Naive thymus-derived CD4-positive, alpha-beta T cell (primary cell): ENCODE results near the gene RBMS3. TPM values are rescaled to one million over a fixed set of nuclear protein-coding genes. Genes with fewer than 3 reads are reported as not detected.

Experiments used
- ATAC-seq: fragments of 150-1000 bp; cut with Tn5 transposase; 2 replicates; pipeline ENCODE4 v1.10.0; 2021; ENCODE audit warnings: mild to moderate bottlenecking, moderate library complexity
- CTCF ChIA-PET: fragments of 350-600 bp; sonication (Branson Sonifier 250); formaldehyde crosslinking; loops from one replicate; lab custom pipeline; 2021; ENCODE audit warnings: antibody characterized with exemption; lab: Charles Lee
- POLR2A ChIA-PET: fragments of 350-600 bp; sonication (Branson Sonifier 250); formaldehyde crosslinking; loops from one replicate; lab custom pipeline; 2021; ENCODE audit warnings: antibody characterized with exemption, inconsistent platforms; lab: Charles Lee
- DNase-seq, 9 donors: peaks; one replicate each; pipeline versions ENCODE4 v3.0.0 to v3.0.0-alpha.2; 2020 to 2022; ENCODE audit warnings: mixed read lengths in 1 of 9
- H3K27ac ChIP-seq: one replicate; pipeline ENCODE4 v1.7.0; 2013; ENCODE audit warnings: mild to moderate bottlenecking, low read depth, low read length, moderate library complexity
- H3K27me3 ChIP-seq, 2 donors: one replicate each; pipeline ENCODE4 v1.7.0; 2013; ENCODE audit warnings: low read length in 2 of 2, mild to moderate bottlenecking in 2 of 2, moderate library complexity in 2 of 2; ENCODE audit not compliant: control insufficient read depth in 2 of 2, insufficient read depth in 2 of 2
- H3K36me3 ChIP-seq, 3 experiments: 1 replicate in 2 of 3; 2 replicates in 1 of 3; pipeline ENCODE4 v1.7.0; 2013; ENCODE audit warnings: low read length in 3 of 3, mild to moderate bottlenecking in 3 of 3, moderate library complexity in 1 of 3; ENCODE audit not compliant: insufficient read depth in 3 of 3, control insufficient read depth in 2 of 3
- H3K4me1 ChIP-seq, 2 donors: one replicate each; pipeline ENCODE4 v1.7.0; 2013; ENCODE audit warnings: low read length in 2 of 2, mild to moderate bottlenecking in 2 of 2, moderate library complexity in 1 of 2; ENCODE audit not compliant: control insufficient read depth in 2 of 2, insufficient read depth in 2 of 2
- H3K4me3 ChIP-seq: 2 replicates; pipeline ENCODE4 v1.7.0; 2013; ENCODE audit warnings: mild to moderate bottlenecking, low read length
- H3K9me3 ChIP-seq, 3 experiments: 1 replicate in 2 of 3; 2 replicates in 1 of 3; pipeline ENCODE4 v1.7.0; 2013; ENCODE audit warnings: low read length in 3 of 3; ENCODE audit not compliant: control insufficient read depth in 2 of 3
- H3K27ac Mint-ChIP-seq, 9 donors: one replicate each; pipeline ENCODE4 v1.8.0; 2020 to 2022; ENCODE audit warnings: mixed read lengths in 9 of 9, mild to moderate bottlenecking in 8 of 9, moderate library complexity in 5 of 9, inconsistent platforms in 2 of 9
- H3K27me3 Mint-ChIP-seq, 5 donors: one replicate each; pipeline ENCODE4 v1.8.0; 2021 to 2022; ENCODE audit warnings: mixed read lengths in 5 of 5, mild to moderate bottlenecking in 1 of 5
- H3K36me3 Mint-ChIP-seq, 5 donors: one replicate each; pipeline ENCODE4 v1.8.0; 2020 to 2022; ENCODE audit warnings: mixed read lengths in 5 of 5, mild to moderate bottlenecking in 3 of 5, inconsistent platforms in 1 of 5
- H3K4me1 Mint-ChIP-seq, 7 donors: one replicate each; pipeline ENCODE4 v1.8.0; 2020 to 2022; ENCODE audit warnings: mixed read lengths in 7 of 7, mild to moderate bottlenecking in 3 of 7, inconsistent platforms in 1 of 7
- H3K4me3 Mint-ChIP-seq, 10 donors: one replicate each; pipeline ENCODE4 v1.8.0; 2020 to 2022; ENCODE audit warnings: mild to moderate bottlenecking in 10 of 10, mixed read lengths in 10 of 10, moderate library complexity in 6 of 10, inconsistent platforms in 2 of 10
- H3K9me3 Mint-ChIP-seq, 11 donors: one replicate each; pipeline ENCODE4 v1.8.0; 2020 to 2022; ENCODE audit warnings: mixed read lengths in 11 of 11, mild to moderate bottlenecking in 4 of 11, inconsistent platforms in 1 of 11, moderate library complexity in 1 of 11
- intact Hi-C, 2 donors: fragments of 100-400 bp; cut with micrococcal nuclease; formaldehyde crosslinking; loops; one replicate each; pipeline ENCODE4 v1.15.1; 2023
- polyA plus RNA-seq, 2 donors: library from polyadenylated mRNA; unstranded; fragments of 300-500 nt; fragmentation: Illumina TruSeq; gene quantifications; one replicate each; pipeline ENCODE4 v1.2.3, GENCODE V29; 2021
- total RNA-seq, 6 experiments: library from RNA in 5 of 6; stranded (reverse) in 5 of 6; gene quantifications; 1 replicate in 5 of 6; 2 replicates in 1 of 6; pipeline ENCODE4 v1.2.3 and lab custom pipeline; 2021 to 2026

RBMS3 gene
- total and polyA plus RNA-seq, 7 experiments from 2014 or later: 0.15 to 4.9 (median 0.49) TPM

DNA sequence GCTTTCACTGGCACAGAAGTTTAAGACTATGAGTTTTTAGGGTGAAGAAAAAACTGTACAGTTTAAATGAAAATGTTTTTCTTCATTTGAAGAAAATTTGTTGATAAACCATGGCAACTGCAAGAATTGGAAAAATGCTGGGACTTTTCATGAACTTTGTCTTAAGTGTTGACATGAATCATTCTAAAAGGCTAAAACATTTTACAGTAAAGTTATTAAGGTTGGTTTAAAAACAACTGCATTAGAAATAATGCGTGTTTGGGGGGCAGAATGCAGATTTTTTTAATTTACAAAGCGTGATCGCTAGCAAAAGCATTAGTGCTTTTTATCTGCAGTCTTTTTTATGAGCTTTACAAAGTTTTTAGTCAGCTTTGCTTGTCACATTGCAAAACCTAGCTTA lies 723.6 kb downstream of the RBMS3 start:
- Histone ChIP-seq H3K4me3 (no peak overlapping the region), H3K27me3 (no peaks in the 10 kb centered on the region), H3K4me1 (no peaks in the 10 kb centered on the region), H3K27ac (no peak overlapping the region), H3K9me3 (no peaks in the 10 kb centered on the region), H3K36me3 (no peaks in the 10 kb centered on the region)
- Mint-ChIP-seq H3K36me3 (no peaks in the 10 kb centered on the region), H3K27ac (no peak overlapping the region), H3K27me3 (peaks cover 0 to 7% (median 0%) of the 10 kb centered on the region in 5 donors), H3K4me3 (no peak overlapping the region), H3K4me1 (no peaks in the 10 kb centered on the region), H3K9me3 (peaks cover 0 to 5% (median 0%) of the 10 kb centered on the region in 11 donors)
- DNase-seq (no peak), ATAC-seq (no peak)
- intact Hi-C loops: no loop called here
- CTCF ChIA-PET: no interaction called here
- POLR2A ChIA-PET: no interaction called here

DNA sequence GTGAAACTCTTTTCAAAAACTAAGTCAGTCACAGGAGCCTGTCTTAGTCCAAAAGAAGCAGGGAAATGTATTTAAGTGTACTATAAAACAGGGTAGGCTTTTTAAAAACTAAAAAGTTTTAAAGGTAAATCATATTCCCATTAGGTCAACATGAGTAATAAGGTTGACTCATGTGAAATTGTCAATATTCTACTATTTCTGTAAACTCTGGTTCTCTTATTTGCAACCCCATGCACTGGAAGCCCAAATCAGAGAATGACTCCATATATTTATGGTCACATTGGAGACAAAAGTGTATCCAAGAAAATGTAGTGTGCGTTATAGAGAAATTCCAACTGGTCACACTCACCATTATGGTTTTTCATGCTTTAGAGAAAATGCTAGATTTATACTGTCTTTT lies 725.2 kb downstream of the RBMS3 start:
- no peak for DNase-seq
- Mint-ChIP-seq H3K36me3 (no peaks in the 10 kb centered on the region), H3K4me1 (no peaks in the 10 kb centered on the region), H3K4me3 (no peak overlapping the region), H3K27ac (no peak overlapping the region), H3K9me3 (no peaks in the 10 kb centered on the region), H3K27me3 (peaks cover 0 to 10% (median 0%) of the 10 kb centered on the region in 5 donors)
- Histone ChIP-seq H3K36me3 (no peaks in the 10 kb centered on the region), H3K4me1 (no peaks in the 10 kb centered on the region), H3K27ac (no peak overlapping the region), H3K27me3 (no peaks in the 10 kb centered on the region), H3K4me3 (no peak overlapping the region), H3K9me3 (no peaks in the 10 kb centered on the region)
- ChIA-PET POLR2A (no interaction called here), CTCF (no interaction called here)
- intact Hi-C loops: no loop called here
- ATAC-seq: no peak

DNA sequence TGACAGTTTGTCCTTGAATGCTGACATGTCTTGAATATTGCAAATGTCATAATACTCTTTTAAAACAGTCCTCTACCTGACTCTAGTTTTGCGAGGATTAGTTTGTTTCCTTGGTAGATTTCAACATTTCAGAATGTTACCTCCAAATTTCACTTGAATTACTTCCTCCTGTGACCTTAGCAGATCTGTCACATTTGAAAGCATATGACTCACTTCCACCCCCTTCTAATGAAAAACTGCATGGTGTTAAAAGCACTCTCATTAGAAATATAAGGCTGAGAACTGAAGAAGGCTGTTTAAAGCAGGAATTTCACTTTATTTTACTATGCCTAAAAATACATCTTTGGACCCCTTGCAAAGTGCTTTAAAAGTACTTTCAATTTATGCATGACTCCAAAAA lies 726.8 kb downstream of the RBMS3 start:
- Histone ChIP-seq H3K27ac (no peak overlapping the region), H3K4me1 (no peaks in the 10 kb centered on the region), H3K36me3 (no peaks in the 10 kb centered on the region), H3K9me3 (no peaks in the 10 kb centered on the region), H3K4me3 (no peak overlapping the region), H3K27me3 (no peaks in the 10 kb centered on the region)
- ATAC-seq: no peak
- no peak for DNase-seq
- no peak overlapping the region for H3K27ac Mint-ChIP-seq
- ChIA-PET CTCF (no interaction called here), POLR2A (no interaction called here)
- intact Hi-C loops: no loop called here
- no peak overlapping the region for H3K4me3 Mint-ChIP-seq
- H3K9me3 Mint-ChIP-seq: no peaks in the 10 kb centered on the region
- peaks cover 0 to 10% (median 3%) of the 10 kb centered on the region in 5 donors for H3K27me3 Mint-ChIP-seq
- no peaks in the 10 kb centered on the region for H3K4me1 Mint-ChIP-seq
- no peaks in the 10 kb centered on the region for H3K36me3 Mint-ChIP-seq

DNA sequence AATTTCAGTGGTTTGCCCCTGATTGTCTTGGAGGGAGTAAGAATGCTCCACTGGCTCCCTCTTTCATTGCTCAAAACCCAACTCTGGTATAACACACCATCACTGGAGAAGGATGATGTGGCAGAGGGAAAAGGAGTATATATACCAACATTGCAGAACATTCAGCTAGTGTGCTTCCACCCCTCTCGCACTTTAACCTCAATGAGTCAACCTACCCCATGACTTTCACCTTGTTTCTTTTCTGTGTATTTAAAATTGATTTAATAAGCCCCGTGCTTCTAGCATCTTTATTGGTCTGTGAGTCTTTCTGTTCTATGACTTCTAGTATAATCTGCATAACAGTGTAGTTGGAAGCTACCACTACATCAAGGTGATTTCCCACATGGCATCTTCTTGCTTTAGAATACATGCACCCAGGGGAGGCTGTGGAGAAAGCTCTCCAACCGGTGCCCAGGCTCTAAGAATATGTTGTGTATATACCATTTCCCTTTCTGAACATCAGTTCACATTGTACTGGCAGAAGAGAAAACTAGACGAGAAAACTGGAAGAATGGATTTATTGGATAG lies 730.4 kb downstream of the RBMS3 start:
- no peaks in the 10 kb centered on the region for H3K9me3 ChIP-seq
- ChIA-PET CTCF (interaction anchor here (0.6 to 1.3 kb wide), 3 partner anchors 188 to 1380 kb away, joined by 3 to 4 read pairs (median 3); no protein-coding TSS in a partner anchor), POLR2A (no interaction called here)
- Mint-ChIP-seq H3K9me3 (no peaks in the 10 kb centered on the region), H3K4me3 (no peak overlapping the region), H3K27me3 (peaks cover 0 to 13% (median 3%) of the 10 kb centered on the region in 5 donors), H3K36me3 (no peaks in the 10 kb centered on the region), H3K4me1 (peaks cover 0 to 5% (median 0%) of the 10 kb centered on the region in 7 donors), H3K27ac (no peak overlapping the region)
- no peaks in the 10 kb centered on the region for H3K4me1 ChIP-seq
- H3K36me3 ChIP-seq: no peaks in the 10 kb centered on the region
- DNase-seq (no peak), ATAC-seq (no peak)
- H3K27me3 ChIP-seq: no peaks in the 10 kb centered on the region
- H3K4me3 ChIP-seq: no peak overlapping the region
- no peak overlapping the region for H3K27ac ChIP-seq
- intact Hi-C loops: no loop called here

DNA sequence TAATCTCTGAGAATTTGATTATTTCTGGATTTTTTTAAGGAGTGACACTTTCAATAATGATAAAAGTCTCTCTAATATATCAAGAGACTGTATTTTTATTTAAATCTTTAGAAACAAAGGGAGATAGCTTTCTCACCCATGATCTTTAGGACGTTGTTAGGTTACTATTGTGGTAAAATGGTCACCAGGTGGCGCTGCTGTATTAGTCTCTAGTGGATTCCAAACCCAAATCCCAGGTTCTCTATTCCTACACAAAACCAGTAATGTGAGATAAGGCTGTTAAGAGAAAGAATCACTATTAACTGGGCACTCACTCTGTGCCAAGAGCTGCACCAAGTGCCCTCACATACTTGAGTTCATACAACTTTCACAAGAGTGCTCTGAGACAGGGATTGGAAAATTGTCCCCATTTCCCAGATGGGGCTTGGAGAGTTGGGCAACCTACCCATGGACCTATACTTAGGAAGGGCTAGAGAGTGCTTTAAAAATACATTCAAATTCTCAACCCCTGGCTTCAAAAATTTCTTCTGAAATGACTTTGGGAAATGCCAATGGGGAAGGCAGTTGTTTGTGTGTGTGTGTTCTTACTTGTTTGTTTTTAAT lies 732.2 kb downstream of the RBMS3 start:
- no peaks in the 10 kb centered on the region for H3K27me3 ChIP-seq
- H3K36me3 Mint-ChIP-seq: no peaks in the 10 kb centered on the region
- no peak overlapping the region for H3K27ac ChIP-seq
- H3K9me3 Mint-ChIP-seq: no peaks in the 10 kb centered on the region
- H3K4me1 Mint-ChIP-seq: peaks cover 0 to 5% (median 0%) of the 10 kb centered on the region in 7 donors
- DNase-seq (peak in 8 of 9 donors; percentile 4 to 32 (median 22)), ATAC-seq (peak; percentile 56)
- no peaks in the 10 kb centered on the region for H3K36me3 ChIP-seq
- no peak overlapping the region for H3K27ac Mint-ChIP-seq
- ChIA-PET POLR2A (no interaction called here), CTCF (interaction anchor here (0.5 to 0.7 kb wide), 3 partner anchors 515 to 1780 kb away, joined by 3 to 8 read pairs (median 3); no protein-coding TSS in a partner anchor)
- H3K4me1 ChIP-seq: no peaks in the 10 kb centered on the region
- no peaks in the 10 kb centered on the region for H3K9me3 ChIP-seq
- no peak overlapping the region for H3K4me3 ChIP-seq
- H3K4me3 Mint-ChIP-seq: no peak overlapping the region
- intact Hi-C loops: loop anchor here (1.0 to 2.0 kb wide), 5 partner anchors 186 to 1755 kb away; no protein-coding TSS in a partner anchor
- peaks cover 0 to 13% (median 6%) of the 10 kb centered on the region in 5 donors for H3K27me3 Mint-ChIP-seq

DNA sequence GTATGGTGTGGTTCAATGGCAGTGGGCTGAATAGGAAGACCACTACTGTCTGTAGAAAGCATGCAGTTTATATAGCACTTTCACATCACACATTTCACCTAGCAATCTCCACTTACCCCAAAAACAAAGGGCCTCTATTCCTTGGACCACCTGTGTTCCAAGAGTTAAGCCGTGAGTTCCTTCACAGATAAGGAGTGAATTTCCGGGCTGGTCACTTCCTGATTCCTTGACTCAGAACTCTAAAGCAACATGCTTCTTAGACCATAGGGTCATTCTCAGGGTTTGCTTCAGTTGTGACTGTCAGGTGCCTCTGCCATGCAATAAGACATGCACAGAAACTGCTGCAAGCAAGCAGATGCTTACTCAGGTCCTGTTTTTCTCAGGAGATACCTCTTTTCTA lies 737.0 kb downstream of the RBMS3 start:
- no peak overlapping the region for H3K27ac ChIP-seq
- no peaks in the 10 kb centered on the region for H3K36me3 ChIP-seq
- H3K4me1 Mint-ChIP-seq: peaks cover 0 to 5% (median 0%) of the 10 kb centered on the region in 7 donors
- no peak overlapping the region for H3K4me3 Mint-ChIP-seq
- H3K27me3 Mint-ChIP-seq: peaks cover 14 to 41% (median 23%) of the 10 kb centered on the region in 5 donors
- no peak for DNase-seq
- H3K4me1 ChIP-seq: no peaks in the 10 kb centered on the region
- POLR2A ChIA-PET: no interaction called here
- H3K27ac Mint-ChIP-seq: no peak overlapping the region
- ATAC-seq: no peak
- intact Hi-C loops: no loop called here
- H3K9me3 Mint-ChIP-seq: no peaks in the 10 kb centered on the region
- no peaks in the 10 kb centered on the region for H3K27me3 ChIP-seq
- no peaks in the 10 kb centered on the region for H3K36me3 Mint-ChIP-seq
- CTCF ChIA-PET: no interaction called here
- no peaks in the 10 kb centered on the region for H3K9me3 ChIP-seq
- no peak overlapping the region for H3K4me3 ChIP-seq

DNA sequence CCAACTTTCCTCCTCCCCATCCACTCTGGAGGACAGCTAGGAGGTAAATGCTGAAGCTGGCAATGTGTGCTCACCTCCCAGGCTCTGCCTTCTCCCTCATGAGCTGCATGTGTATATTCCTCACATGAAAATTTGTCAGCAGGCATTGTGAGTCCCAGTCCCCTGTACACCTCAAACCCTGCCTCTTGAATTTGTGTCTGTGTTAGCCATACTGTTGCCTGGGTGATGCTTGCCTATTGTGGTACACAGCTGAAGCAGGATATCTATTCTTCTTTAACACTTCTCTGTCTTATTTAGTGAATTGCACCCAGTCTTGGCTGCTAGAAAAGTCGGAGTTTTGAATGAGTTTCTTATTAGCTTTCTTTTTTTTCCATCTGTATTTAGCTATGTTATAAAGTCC lies 739.5 kb downstream of the RBMS3 start:
- no peaks in the 10 kb centered on the region for H3K4me1 Mint-ChIP-seq
- no peak overlapping the region for H3K4me3 Mint-ChIP-seq
- Histone ChIP-seq H3K9me3 (no peaks in the 10 kb centered on the region), H3K4me1 (no peaks in the 10 kb centered on the region), H3K4me3 (no peak overlapping the region), H3K27me3 (no peaks in the 10 kb centered on the region), H3K36me3 (no peaks in the 10 kb centered on the region), H3K27ac (no peak overlapping the region)
- ChIA-PET POLR2A (no interaction called here), CTCF (no interaction called here)
- H3K9me3 Mint-ChIP-seq: no peaks in the 10 kb centered on the region
- H3K27ac Mint-ChIP-seq: no peak overlapping the region
- DNase-seq: no peak
- no peak for ATAC-seq
- intact Hi-C loops: no loop called here
- peaks cover 25 to 41% (median 32%) of the 10 kb centered on the region in 5 donors for H3K27me3 Mint-ChIP-seq
- H3K36me3 Mint-ChIP-seq: no peaks in the 10 kb centered on the region
